ENCODE data around the gene WDR41.

- TF ChIP-seq RAD21 (IDR thresholded peaks at IDR 0.05; ENCODE audit: low read depth) (no peak), POLR2A (IDR thresholded peaks at IDR 0.05; ENCODE audit: borderline replicate concordance, extremely low read depth, insufficient read depth, insufficient read length) (no peak), ELF1 (IDR thresholded peaks at IDR 0.05; ENCODE audit: borderline replicate concordance, low read depth) (no peak), POLR2AphosphoS5 (IDR thresholded peaks at IDR 0.05; ENCODE audit: low read depth, low read length) (no peak), CTCF (IDR thresholded peaks at IDR 0.05 in 2 of 3, conservative IDR thresholded peaks at IDR 0.05 in 1 of 3; ENCODE audit: borderline replicate concordance in 1 of 3, insufficient read depth in 1 of 3, low read depth in 2 of 3, low read length in 2 of 3) (no peak), SRF (IDR thresholded peaks at IDR 0.05; ENCODE audit: low read depth) (no peak), MAX (IDR thresholded peaks at IDR 0.05) (no peak), SIN3A (IDR thresholded peaks at IDR 0.05; ENCODE audit: low read depth) (no peak), SP1 (IDR thresholded peaks at IDR 0.05; ENCODE audit: low read depth) (no peak), ZFX (IDR thresholded peaks at IDR 0.05) (no peak), YY1 (IDR thresholded peaks at IDR 0.05; ENCODE audit: extremely low read depth, insufficient replicate concordance, low read depth, low read length) (no peak), EZH2 (IDR thresholded peaks at IDR 0.05) (no peak), REST (IDR thresholded peaks at IDR 0.05; ENCODE audit: low read depth) (no peak)
Measured at GRCh38 chr5:77430726-77431125, 61.4 kb downstream of the WDR41 start.

Data from HCT116 (cell line).